Vagina (tissue), 2 donors: ENCODE measurements around the gene PLCL1.

Source experiments
- CTCF ChIP-seq, 3 experiments: fragments of 450-650 bp in 2 of 3; fragments of 200-600 bp in 1 of 3; sonication (generic) in 1 of 3; IDR thresholded peaks; one replicate each; pipeline ENCODE4 v1.5.1; 2017 to 2019; ENCODE audit warnings: antibody characterized with exemption in 3 of 3, mild to moderate bottlenecking in 2 of 3, moderate library complexity in 2 of 3
- POLR2A ChIP-seq, 2 donors: fragments of 450-650 bp; IDR thresholded peaks; one replicate each; pipeline ENCODE4 v1.6.1; 2017; ENCODE audit warnings: antibody characterized with exemption in 2 of 2, mild to moderate bottlenecking in 2 of 2, moderate library complexity in 2 of 2
- POLR2AphosphoS5 ChIP-seq, 2 donors: sonication (generic); formaldehyde crosslinking; IDR thresholded peaks; one replicate each; pipeline ENCODE4 v1.9.0; 2017; ENCODE audit warnings: antibody characterized with exemption in 2 of 2, mild to moderate bottlenecking in 2 of 2, low read depth in 1 of 2; ENCODE audit not compliant: insufficient read depth in 1 of 2

- no peak for TF ChIP-seq POLR2AphosphoS5 (IDR thresholded peaks at IDR 0.05; ENCODE audit: insufficient read depth in 1 of 2, low read depth in 1 of 2)
- TF ChIP-seq CTCF (IDR thresholded peaks at IDR 0.05): no peak
- no peak for TF ChIP-seq POLR2A (IDR thresholded peaks at IDR 0.05)
These were observed 90.4 kb downstream of the PLCL1 start for GRCh38 chr2:197894751-197895274.
